Stimulated activated effector memory CD8-positive, alpha-beta T cell treated with anti-CD3 and anti-CD28 coated beads, Interleukin-12 subunit alpha, Interleukin-12 subunit beta, amount 100 ng/mL, for 72 hours (primary cell): ENCODE results near the gene COX17.

Source experiments
- ATAC-seq: fragments of 150-1000 bp; cut with Tn5 transposase; 2 replicates; pipeline ENCODE4 v1.10.0; 2021
- DNase-seq, 2 donors: peaks; one replicate each; pipeline ENCODE4 v3.0.0; 2021 to 2022; ENCODE audit warnings: low spot score in 2 of 2
- H3K27ac Mint-ChIP-seq: one replicate; pipeline ENCODE4 v1.8.0; 2022; ENCODE audit warnings: mild to moderate bottlenecking, mixed read lengths
- H3K36me3 Mint-ChIP-seq: one replicate; pipeline ENCODE4 v1.8.0; 2022; ENCODE audit warnings: mild to moderate bottlenecking, mixed read lengths
- H3K4me1 Mint-ChIP-seq: one replicate; pipeline ENCODE4 v1.8.0; 2022; ENCODE audit warnings: mixed read lengths
- H3K4me3 Mint-ChIP-seq: one replicate; pipeline ENCODE4 v1.8.0; 2022; ENCODE audit warnings: mild to moderate bottlenecking, mixed read lengths
- H3K9me3 Mint-ChIP-seq: one replicate; pipeline ENCODE4 v1.8.0; 2022; ENCODE audit warnings: mixed read lengths

COX17 gene

GRCh38 chr3:119626196-119626595 is 51.0 kb downstream of the COX17 start:
- no peak overlapping the region for H3K4me3 Mint-ChIP-seq
- DNase-seq: no peak
- peak; percentile 27 for ATAC-seq
- no peak overlapping the region for H3K27ac Mint-ChIP-seq
- no peaks in the 10 kb centered on the region for H3K36me3 Mint-ChIP-seq
- peaks cover 51% of the 10 kb centered on the region for H3K4me1 Mint-ChIP-seq
- H3K9me3 Mint-ChIP-seq: no peaks in the 10 kb centered on the region

DNA sequence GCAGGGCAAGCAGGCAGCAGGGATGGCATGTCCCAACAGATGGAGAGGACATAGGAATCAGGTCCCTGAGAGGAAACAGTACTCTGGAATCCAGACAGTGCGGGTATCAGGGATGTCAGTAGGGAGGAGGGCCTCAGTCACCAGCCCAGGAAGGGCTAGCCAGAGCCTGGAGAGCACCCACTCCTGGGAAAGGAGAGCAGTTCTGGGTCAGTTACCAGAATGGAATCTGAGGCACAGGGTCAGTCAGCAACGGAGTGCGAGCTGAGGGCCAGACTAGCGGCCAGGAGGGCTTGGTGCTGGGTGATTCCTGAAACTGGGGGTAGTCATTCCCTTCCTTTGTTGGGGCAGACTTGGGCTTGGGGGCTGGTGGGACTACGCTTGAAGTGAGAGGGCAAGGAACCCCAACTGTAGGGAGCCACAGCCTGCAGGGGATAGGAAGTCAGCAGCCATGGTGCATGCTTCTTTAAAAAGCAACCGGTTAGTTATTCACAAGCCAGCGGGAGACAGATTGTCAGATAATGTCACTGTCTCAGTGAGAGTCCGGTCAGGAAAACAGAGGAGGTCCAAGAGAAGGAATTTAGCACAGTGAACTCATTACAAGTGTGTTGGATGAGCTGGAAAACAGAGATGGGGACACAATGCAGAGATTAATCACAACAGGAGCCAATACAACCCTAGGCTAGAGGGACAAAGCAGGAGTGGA is 51.6 kb downstream of the COX17 start:
- DNase-seq (no peak), ATAC-seq (no peak)
- Mint-ChIP-seq H3K9me3 (no peaks in the 10 kb centered on the region), H3K4me1 (peaks cover 45% of the 10 kb centered on the region), H3K36me3 (no peaks in the 10 kb centered on the region), H3K4me3 (no peak overlapping the region), H3K27ac (no peak overlapping the region)

GRCh38 chr3:119624002-119624720 is 53.0 kb downstream of the COX17 start:
- ATAC-seq (no peak), DNase-seq (no peak)
- no peak overlapping the region for H3K27ac Mint-ChIP-seq
- peaks cover 41% of the 10 kb centered on the region for H3K4me1 Mint-ChIP-seq
- H3K9me3 Mint-ChIP-seq: no peaks in the 10 kb centered on the region
- H3K4me3 Mint-ChIP-seq: no peak overlapping the region
- no peaks in the 10 kb centered on the region for H3K36me3 Mint-ChIP-seq

- Mint-ChIP-seq H3K4me3 (no peak overlapping the region), H3K4me1 (peaks cover 10% of the 10 kb centered on the region)
These were observed 56.3 kb downstream of the COX17 start for GRCh38 chr3:119620899-119621298.

More at GRCh38 chr3:119620899-119621298, 56.3 kb downstream of the COX17 start:
- ATAC-seq (no peak), DNase-seq (no peak)
- Mint-ChIP-seq H3K27ac (no peak overlapping the region), H3K9me3 (no peaks in the 10 kb centered on the region), H3K36me3 (no peaks in the 10 kb centered on the region)
